Neural cell (in vitro differentiated cells): ENCODE measurements around the gene ARHGAP30. TPM values are rescaled to one million over a fixed set of nuclear protein-coding genes. Genes with fewer than 3 reads are reported as not detected.

Experiments used
- H2AFZ ChIP-seq: fragments of 200-600, 300-800 bp; sonication (generic), shearing (Covaris generic); 2 replicates; pipeline ENCODE4 v1.6.0; 2014; ENCODE audit warnings: low read depth, mild to moderate bottlenecking, antibody characterized with exemption, low read length, moderate library complexity
- H3F3A ChIP-seq: fragments of 200-600 bp; shearing (Covaris generic); 2 replicates; pipeline ENCODE4 v1.6.1; 2016; ENCODE audit warnings: mild to moderate bottlenecking, moderate library complexity, mixed read lengths, antibody characterized with exemption, low read length; ENCODE audit not compliant: insufficient read depth, poor library complexity, severe bottlenecking
- H3K27ac ChIP-seq: fragments of 200-600, 300-800 bp; sonication (generic), shearing (Covaris generic); 2 replicates; pipeline ENCODE4 v1.5.1; 2014; ENCODE audit warnings: mild to moderate bottlenecking, low read length, moderate library complexity
- H3K27me3 ChIP-seq: fragments of 300-800, 200-600 bp; sonication (generic), shearing (Covaris generic); 2 replicates; pipeline ENCODE4 v1.6.0; 2014; ENCODE audit warnings: mild to moderate bottlenecking, low read depth, low read length, moderate library complexity; ENCODE audit not compliant: insufficient read depth
- H3K36me3 ChIP-seq: fragments of 300-800, 200-600 bp; sonication (generic), shearing (Covaris generic); 2 replicates; pipeline ENCODE4 v1.5.1; 2014; ENCODE audit warnings: mild to moderate bottlenecking, antibody characterized with exemption, low read length, moderate library complexity; ENCODE audit not compliant: insufficient read depth
- H3K4me2 ChIP-seq: fragments of 300-800, 200-600 bp; sonication (generic), shearing (Covaris generic); 2 replicates; pipeline ENCODE4 v1.6.0; 2014; ENCODE audit warnings: mild to moderate bottlenecking, low read length
- H3K4me3 ChIP-seq: fragments of 300-800, 200-600 bp; sonication (generic), shearing (Covaris generic); 2 replicates; pipeline ENCODE4 v1.5.1; 2014; ENCODE audit warnings: mild to moderate bottlenecking, low read length, moderate library complexity
- H3K79me2 ChIP-seq: fragments of 200-600 bp; shearing (Covaris generic); replicated peaks from 2 replicates; pipeline ENCODE4 v1.6.0; 2014; ENCODE audit warnings: mild to moderate bottlenecking, low read length, moderate library complexity; ENCODE audit not compliant: insufficient read depth
- H3K9ac ChIP-seq: fragments of 300-800, 200-600 bp; sonication (generic), shearing (Covaris generic); 2 replicates; pipeline ENCODE4 v1.6.1; 2016; ENCODE audit warnings: mild to moderate bottlenecking, low read length, mixed read lengths
- H3K9me2 ChIP-seq: fragments of 200-600 bp; shearing (Covaris generic); 2 replicates; pipeline ENCODE4 v1.6.1; 2016; ENCODE audit warnings: mild to moderate bottlenecking, low read length, mixed read lengths; ENCODE audit not compliant: insufficient read depth
- H3K9me3 ChIP-seq: fragments of 200-600, 300-800 bp; sonication (generic), shearing (Covaris generic); 2 replicates; pipeline ENCODE4 v1.6.1; 2016; ENCODE audit warnings: mild to moderate bottlenecking, mixed run types, low read length, moderate library complexity, mixed read lengths
- H4K20me1 ChIP-seq: fragments of 200-600 bp; shearing (Covaris generic); 2 replicates; pipeline ENCODE4 v1.6.1; 2016; ENCODE audit warnings: mild to moderate bottlenecking, mixed run types; ENCODE audit not compliant: insufficient read depth
- EP300 ChIP-seq: fragments of 450-650 bp; conservative IDR thresholded peaks from 2 replicates; pipeline ENCODE4 v1.6.1; 2014; ENCODE audit warnings: antibody characterized with exemption, mild to moderate bottlenecking, moderate library complexity; ENCODE audit not compliant: poor library complexity, severe bottlenecking
- EZH2 ChIP-seq: fragments of 200-600, 300-800 bp; shearing (Covaris generic), sonication (generic); IDR thresholded peaks from 2 replicates; pipeline ENCODE4 v1.6.1; 2014; ENCODE audit warnings: antibody characterized with exemption, low read length, borderline replicate concordance, mild to moderate bottlenecking; ENCODE audit not compliant: insufficient read depth, poor library complexity, severe bottlenecking
- MXI1 ChIP-seq: fragments of 450-650 bp; conservative IDR thresholded peaks from 2 replicates; pipeline ENCODE4 v1.6.1; 2014; ENCODE audit warnings: antibody characterized with exemption, mild to moderate bottlenecking; ENCODE audit not compliant: poor library complexity, severe bottlenecking
- POLR2AphosphoS5 ChIP-seq: IDR thresholded peaks from 2 replicates; pipeline ENCODE4 v1.6.1; 2012
- RAD21 ChIP-seq: fragments of 450-650 bp; conservative IDR thresholded peaks from 2 replicates; pipeline ENCODE4 v1.6.1; 2014; ENCODE audit warnings: antibody characterized with exemption, mild to moderate bottlenecking, moderate library complexity
- SMC3 ChIP-seq: fragments of 450-650 bp; conservative IDR thresholded peaks from 2 replicates; pipeline ENCODE4 v1.6.1; 2014; ENCODE audit warnings: antibody characterized with exemption, mild to moderate bottlenecking, moderate library complexity; ENCODE audit not compliant: poor library complexity
- TAF1 ChIP-seq: IDR thresholded peaks from 2 replicates; pipeline ENCODE4 v1.6.1; 2012; ENCODE audit warnings: low read depth
- polyA plus RNA-seq: library from polyadenylated mRNA; depleted of rRNA; stranded (reverse); fragments of >200 nt; gene quantifications from 2 replicates; pipeline ENCODE4 v1.2.3, GENCODE V29; 2014
- TF ChIP-seq, protein P1 (sequence below): IDR thresholded peaks from 2 replicates; pipeline ENCODE4 v1.6.1; 2012; ENCODE audit warnings: borderline replicate concordance
- TF ChIP-seq, protein P2 (sequence below): fragments of 450-650 bp; IDR thresholded peaks from 2 replicates; pipeline ENCODE4 v1.5.1; 2014; ENCODE audit warnings: antibody characterized with exemption, mild to moderate bottlenecking, moderate library complexity; ENCODE audit not compliant: poor library complexity, severe bottlenecking

ARHGAP30 gene
- polyA plus RNA-seq, 1 donor from 2014 or later, result not detected

DNA sequence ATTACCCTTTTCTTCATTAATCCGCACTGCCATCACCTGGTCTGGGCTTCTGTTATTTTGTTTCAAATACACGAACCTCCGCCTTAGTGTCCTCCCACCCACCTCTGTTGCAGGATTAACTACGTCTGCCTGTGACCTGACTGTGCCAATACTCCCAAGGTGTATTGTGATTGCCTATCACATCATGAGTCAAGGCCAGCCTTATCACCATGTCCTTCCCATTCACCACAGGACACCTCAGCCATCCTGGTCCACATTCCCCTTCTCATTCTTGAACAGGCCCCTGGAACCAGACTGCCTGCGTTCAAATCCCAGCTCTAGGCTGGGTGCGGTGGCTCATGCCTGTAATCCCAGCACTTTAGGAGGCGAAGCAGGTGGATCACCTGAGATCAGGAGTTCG lies 63.1 kb downstream of the ARHGAP30 start:
- Histone ChIP-seq H3K27ac (no peak overlapping the region), H3K36me3 (no peaks in the 10 kb centered on the region), H3K79me2 (no peaks in the 10 kb centered on the region), H3K9me2 (no peaks in the 10 kb centered on the region), H4K20me1 (no peaks in the 10 kb centered on the region), H3K4me2 (no peak overlapping the region), H3K9me3 (no peaks in the 10 kb centered on the region), H2AFZ (no peak overlapping the region), H3K27me3 (no peaks in the 10 kb centered on the region), H3K9ac (no peak overlapping the region), H3K4me3 (no peak overlapping the region), H3F3A (no peaks in the 10 kb centered on the region)
- TF ChIP-seq SMC3 (no peak), POLR2AphosphoS5 (no peak), TAF1 (no peak), MXI1 (no peak), EP300 (no peak), RAD21 (no peak), EZH2 (no peak)
- TF ChIP-seq, protein P1, sequence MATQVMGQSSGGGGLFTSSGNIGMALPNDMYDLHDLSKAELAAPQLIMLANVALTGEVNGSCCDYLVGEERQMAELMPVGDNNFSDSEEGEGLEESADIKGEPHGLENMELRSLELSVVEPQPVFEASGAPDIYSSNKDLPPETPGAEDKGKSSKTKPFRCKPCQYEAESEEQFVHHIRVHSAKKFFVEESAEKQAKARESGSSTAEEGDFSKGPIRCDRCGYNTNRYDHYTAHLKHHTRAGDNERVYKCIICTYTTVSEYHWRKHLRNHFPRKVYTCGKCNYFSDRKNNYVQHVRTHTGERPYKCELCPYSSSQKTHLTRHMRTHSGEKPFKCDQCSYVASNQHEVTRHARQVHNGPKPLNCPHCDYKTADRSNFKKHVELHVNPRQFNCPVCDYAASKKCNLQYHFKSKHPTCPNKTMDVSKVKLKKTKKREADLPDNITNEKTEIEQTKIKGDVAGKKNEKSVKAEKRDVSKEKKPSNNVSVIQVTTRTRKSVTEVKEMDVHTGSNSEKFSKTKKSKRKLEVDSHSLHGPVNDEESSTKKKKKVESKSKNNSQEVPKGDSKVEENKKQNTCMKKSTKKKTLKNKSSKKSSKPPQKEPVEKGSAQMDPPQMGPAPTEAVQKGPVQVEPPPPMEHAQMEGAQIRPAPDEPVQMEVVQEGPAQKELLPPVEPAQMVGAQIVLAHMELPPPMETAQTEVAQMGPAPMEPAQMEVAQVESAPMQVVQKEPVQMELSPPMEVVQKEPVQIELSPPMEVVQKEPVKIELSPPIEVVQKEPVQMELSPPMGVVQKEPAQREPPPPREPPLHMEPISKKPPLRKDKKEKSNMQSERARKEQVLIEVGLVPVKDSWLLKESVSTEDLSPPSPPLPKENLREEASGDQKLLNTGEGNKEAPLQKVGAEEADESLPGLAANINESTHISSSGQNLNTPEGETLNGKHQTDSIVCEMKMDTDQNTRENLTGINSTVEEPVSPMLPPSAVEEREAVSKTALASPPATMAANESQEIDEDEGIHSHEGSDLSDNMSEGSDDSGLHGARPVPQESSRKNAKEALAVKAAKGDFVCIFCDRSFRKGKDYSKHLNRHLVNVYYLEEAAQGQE, result no peak
- TF ChIP-seq, protein P2, sequence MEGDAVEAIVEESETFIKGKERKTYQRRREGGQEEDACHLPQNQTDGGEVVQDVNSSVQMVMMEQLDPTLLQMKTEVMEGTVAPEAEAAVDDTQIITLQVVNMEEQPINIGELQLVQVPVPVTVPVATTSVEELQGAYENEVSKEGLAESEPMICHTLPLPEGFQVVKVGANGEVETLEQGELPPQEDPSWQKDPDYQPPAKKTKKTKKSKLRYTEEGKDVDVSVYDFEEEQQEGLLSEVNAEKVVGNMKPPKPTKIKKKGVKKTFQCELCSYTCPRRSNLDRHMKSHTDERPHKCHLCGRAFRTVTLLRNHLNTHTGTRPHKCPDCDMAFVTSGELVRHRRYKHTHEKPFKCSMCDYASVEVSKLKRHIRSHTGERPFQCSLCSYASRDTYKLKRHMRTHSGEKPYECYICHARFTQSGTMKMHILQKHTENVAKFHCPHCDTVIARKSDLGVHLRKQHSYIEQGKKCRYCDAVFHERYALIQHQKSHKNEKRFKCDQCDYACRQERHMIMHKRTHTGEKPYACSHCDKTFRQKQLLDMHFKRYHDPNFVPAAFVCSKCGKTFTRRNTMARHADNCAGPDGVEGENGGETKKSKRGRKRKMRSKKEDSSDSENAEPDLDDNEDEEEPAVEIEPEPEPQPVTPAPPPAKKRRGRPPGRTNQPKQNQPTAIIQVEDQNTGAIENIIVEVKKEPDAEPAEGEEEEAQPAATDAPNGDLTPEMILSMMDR, result no peak

DNA sequence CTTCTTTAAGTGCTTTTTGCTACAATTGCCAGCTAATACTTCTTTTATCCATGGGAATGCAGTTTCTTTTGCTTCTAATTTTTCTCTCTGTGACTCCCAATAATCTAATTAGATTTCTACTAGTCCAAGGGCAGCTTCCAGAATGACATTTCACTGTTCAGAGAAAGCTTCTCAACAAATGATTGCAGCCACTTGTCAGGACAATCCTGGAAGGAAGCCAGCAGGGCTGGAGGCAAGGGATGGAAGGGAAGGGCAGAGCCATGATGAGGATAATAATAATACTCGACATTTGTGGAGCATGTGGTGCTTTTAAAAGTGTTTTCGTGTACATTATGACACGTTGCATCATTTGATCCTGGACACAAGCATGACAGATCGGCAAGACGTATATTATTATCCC lies 68.2 kb downstream of the ARHGAP30 start:
- TF ChIP-seq RAD21 (no peak), MXI1 (no peak), TAF1 (no peak), POLR2AphosphoS5 (no peak), EZH2 (no peak), SMC3 (no peak), EP300 (no peak)
- TF ChIP-seq, protein P1, result no peak
- TF ChIP-seq, protein P2, result no peak
- Histone ChIP-seq H3K4me2 (no peak overlapping the region), H3K27me3 (no peaks in the 10 kb centered on the region), H3K9ac (no peak overlapping the region), H3K9me3 (no peaks in the 10 kb centered on the region), H3K36me3 (no peaks in the 10 kb centered on the region), H2AFZ (no peak overlapping the region), H4K20me1 (no peaks in the 10 kb centered on the region), H3F3A (no peaks in the 10 kb centered on the region), H3K79me2 (no peaks in the 10 kb centered on the region), H3K27ac (no peak overlapping the region), H3K9me2 (no peaks in the 10 kb centered on the region), H3K4me3 (no peak overlapping the region)
